Endometrium (tissue), 2 donors: ENCODE data around the gene UNC93B1.

ENCODE experiments used
- FAIRE-seq: peaks from 2 replicates; lab custom pipeline; 2012; peaks lifted over from hg19 to GRCh38; lab: Jason Lieb, UNC
- donor health status: control.
- donor health status: control.

The UNC93B1 gene

DNA sequence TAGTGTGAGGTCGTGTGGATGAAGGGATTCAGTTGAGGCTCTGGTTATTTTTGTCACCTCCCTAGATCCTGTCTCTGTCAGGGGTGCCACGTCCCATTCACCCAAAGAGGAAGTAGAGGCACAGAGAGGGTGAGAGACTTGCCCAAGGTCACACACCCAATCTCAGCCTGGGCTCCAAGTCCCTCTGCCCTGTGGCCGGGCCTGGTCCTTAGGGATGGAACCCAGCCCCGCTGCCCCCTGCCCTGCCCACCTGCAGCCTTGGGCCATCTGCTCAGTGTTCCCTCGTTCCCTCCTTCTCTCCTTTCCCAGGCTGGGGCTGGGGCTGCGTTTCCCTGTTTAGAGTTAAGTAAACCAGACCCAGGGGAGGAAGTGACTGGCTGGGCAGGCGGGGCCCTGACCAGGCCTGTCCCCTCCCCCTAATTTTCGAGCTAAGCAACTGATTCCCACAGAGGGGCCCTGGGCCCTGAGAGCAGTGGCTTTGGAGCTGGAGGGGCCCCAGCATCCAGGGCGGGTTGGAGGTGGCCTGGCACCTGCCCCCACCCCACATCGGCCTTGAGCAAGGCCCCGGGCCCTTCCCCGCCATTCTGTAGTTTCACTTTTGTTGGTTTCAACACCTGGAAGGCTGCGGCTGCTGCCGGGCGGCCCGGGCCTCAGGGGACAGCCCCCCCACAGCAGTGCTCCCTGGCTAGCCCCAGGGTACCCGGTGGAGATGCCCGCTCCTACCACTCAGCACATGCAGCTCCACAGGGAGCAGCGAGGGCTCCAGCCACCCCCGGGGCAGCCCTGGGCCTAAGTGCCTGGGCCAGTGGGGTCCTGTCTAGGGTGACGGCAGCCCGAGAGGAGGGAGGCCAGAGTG lies 36.4 kb upstream of the UNC93B1 start:
- no peak for FAIRE-seq

DNA sequence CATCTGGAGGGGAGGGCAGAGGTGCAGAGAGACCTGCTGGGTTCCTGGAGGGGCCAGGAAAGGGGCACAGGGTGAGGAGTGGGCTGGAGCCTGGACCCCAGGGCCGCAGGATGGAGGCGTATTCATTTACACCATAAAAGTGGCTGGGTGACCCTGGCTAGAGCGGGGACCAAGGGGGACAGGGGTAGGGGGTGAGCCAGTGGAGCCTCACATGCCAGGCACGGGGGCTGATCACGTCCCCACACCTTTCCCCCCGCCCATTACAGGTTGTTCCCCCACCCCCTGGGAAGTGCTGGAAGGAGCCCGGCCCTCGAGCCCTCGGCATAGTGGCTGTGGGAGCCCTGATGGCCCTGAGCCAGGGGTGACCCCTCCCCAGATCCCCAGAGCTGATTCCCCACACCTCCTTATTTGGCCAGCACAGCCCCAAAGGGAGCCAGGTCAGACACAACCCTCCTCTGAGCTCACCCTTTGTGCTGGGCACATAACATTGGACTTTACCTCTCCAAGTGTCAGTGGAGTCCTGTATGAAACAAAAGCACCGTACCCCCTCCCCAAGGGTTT lies 35.7 kb upstream of the UNC93B1 start:
- FAIRE-seq: no peak

GRCh38 chr11:68038718-68039525 lies 35.0 kb upstream of the UNC93B1 start, which contains the start of gene TCIRG1:
TCIRG1 (plus strand) TSS chr11:68039025; CDS start chr11:68041272, 2,247 bp downstream.
- FAIRE-seq: no peak

DNA sequence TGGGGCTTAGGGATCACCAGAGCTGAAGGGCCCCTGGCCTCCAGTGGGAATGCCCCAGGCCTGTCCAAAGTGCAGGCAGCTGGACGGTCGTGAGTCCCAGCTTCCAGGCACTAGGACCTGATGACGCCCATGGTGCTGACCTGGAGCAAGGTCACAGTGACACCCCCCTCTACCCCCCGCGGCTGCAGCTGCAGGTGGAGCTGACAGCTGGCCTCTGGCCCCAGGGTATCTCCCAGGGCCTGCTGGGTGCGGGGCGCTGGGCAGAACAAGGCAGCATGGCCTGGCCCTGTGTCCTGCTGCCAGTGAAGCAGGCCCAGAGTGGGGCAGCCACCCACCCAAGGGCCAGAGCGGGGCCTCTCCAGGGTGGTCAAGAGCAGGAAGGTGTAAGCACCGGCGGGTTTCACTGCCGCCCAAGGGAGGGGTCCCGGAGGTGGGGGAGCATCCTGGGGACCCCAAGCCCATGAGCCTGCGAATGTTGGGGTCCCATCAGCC lies 34.4 kb upstream of the UNC93B1 start:
- FAIRE-seq: no peak

GRCh38 chr11:68037411-68038225 lies 33.7 kb upstream of the UNC93B1 start:
- FAIRE-seq: no peak

DNA sequence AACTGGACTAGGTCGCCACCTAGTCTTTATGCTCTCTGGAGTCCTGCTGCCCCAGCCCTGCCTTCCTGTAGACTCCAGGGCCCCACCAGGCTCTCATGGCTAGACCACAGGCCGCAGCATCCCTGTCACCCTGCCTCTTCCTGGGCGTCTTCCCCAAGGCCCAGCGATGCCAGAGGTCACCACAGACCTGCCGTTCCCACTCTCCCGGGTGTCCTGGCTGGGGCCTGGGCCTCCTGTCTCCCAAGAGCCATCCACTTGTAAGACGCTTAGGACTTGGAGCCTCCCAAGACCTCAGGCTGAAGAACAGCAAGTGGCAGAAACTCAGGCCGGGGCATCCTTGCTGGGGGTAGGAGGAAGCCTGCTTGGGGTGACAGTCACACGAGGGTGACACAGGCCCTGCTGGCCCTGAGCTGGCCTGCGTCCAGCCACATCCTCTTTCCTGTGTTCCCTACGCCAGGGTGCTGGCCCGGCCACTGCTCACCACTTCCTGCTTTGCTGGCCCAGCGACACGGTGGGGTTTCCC lies 32.9 kb upstream of the UNC93B1 start:
- FAIRE-seq: no peak

GRCh38 chr11:68036141-68036716 lies 32.3 kb upstream of the UNC93B1 start:
- no peak for FAIRE-seq

- no peak for FAIRE-seq
Observed at GRCh38 chr11:68035266-68035876, 31.5 kb upstream of the UNC93B1 start.

DNA sequence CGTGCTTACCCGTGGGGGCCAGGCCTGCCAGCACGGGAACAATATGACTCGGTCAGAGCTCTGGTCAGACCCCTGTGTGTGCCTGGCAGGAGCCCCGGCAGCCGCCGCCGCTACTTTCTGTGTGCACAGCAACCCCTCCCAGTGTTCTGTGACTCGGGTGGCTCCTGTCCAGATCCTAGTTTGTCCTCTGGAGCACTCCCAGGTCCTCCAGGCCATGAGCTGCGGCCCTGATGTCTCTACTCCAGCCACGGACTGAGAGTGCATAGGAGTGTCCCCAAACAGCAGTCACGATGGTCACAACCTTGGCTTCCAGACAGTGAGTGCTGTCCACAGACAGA lies 29.8 kb upstream of the UNC93B1 start:
- FAIRE-seq: no peak

- FAIRE-seq: no peak
Observed at GRCh38 chr11:68032997-68033707, 29.3 kb upstream of the UNC93B1 start.

DNA sequence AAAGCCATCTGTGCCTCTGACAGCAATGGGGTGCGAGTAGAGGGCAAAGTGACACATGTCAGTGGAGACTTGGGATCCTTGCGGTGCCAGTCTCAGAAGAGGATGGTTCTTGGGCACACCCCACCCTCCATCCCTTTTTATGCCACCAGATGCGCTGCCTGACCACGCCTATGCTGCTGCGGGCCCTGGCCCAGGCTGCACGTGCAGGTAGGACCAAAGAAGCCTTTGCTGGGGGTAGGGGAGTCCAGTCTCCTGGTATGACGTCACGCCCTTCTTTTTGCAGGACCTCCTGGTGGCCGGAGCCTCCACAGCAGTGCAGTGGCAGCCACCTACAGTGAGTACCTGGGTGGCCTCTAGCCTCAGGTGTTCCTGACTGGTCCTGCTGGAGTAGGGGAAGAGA lies 28.1 kb upstream of the UNC93B1 start:
- FAIRE-seq: no peak

DNA sequence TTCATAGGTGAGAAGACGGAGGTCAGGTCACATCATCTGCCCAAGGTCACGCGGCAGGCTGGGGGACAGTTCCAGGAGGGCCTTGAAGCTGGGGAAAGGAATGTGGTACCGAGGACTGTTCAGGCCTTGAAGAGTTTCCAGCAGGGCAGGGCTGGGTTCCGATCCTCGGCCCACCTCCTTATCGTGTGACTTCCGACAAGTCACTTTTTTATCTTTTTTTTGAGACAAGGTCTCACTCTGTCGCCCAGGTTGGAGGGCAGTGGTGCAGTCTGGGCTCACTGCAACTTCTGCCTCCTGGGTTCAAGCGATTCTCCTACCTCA lies 27.2 kb upstream of the UNC93B1 start:
- no peak for FAIRE-seq

DNA sequence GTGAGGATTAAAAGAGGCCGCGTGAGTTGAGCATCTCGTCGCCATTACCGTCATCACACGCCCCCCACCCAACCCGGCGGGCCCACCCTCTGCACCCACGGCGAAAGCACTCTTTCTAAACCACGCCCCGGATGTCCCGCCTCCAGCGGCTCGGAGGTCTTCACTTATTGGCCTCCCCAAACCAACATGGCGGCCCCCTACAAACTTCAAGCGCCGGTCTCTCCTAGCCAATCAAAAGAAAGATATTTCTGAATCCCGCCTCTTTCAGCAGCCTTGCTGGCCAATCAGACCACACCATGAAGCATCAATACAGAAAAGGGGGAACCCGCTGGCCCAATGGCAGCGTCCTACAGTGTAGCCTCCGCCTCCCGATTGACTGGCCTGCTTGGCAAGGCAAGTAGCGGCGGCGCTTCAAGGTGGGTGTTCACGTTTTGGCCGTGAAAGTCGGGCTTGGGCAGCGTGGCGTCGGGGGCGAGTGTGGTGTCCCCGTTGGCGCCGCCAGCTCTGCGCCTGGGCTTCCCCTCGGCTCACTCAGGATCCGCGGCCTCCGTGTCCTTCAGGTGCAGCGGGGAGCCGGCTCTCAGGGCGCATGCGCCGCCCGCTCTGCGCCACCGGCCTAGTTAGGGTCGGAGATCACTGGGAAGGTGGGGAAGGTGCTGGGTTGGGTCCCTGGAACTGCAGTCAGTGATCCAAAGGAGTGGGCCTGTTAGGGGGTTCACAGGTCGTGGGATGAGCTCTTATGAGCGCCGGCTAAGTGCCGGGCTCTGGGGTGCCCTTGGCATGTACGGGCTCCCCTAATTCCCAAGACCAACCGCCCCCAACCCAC lies 26.6 kb upstream of the UNC93B1 start, which contains the start of gene NDUFS8:
Gene NDUFS8, plus strand, starts transcription at position 364 of the 826 bp plus-strand sequence. CDS start 1,471 bp downstream, outside the sequence.
- FAIRE-seq: peak; percentile 99

DNA sequence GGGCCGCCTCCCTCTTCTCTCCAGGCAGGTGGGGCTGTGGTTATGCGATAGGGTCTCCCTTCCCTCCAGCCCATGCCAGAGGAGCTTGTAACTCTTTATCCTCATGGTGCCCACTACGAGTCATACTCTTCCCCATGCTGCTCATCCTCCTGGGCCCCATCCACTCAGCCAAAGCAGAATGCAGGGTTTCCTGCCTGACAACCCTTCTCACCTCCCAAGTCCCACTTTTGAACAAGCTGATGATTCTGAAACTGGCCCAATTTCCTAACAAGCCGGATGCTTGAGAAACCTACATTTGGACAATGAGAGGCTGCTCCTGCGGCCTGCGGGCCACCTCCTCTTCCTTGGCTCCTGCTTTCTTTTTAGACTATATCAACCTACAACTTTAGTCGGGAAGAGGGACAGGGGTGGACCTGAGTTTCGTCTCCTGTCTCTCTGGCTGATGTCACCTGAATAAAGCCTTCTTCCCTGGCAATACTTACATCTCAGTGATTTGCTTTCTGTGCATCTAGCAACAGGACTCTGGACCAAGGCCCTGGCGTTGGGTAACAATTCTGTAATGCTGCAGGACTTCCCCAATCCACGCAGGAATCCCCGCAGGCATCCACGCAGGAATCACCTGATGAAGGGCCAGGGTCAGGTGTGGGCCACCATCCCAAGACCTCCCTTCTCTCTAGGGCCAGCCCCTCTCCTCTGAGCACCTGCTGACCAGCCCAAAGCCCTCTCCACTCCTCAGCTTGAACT lies 25.1 kb upstream of the UNC93B1 start:
- no peak for FAIRE-seq

- no peak for FAIRE-seq
Observed at GRCh38 chr11:68027667-68028066, 23.8 kb upstream of the UNC93B1 start.

DNA sequence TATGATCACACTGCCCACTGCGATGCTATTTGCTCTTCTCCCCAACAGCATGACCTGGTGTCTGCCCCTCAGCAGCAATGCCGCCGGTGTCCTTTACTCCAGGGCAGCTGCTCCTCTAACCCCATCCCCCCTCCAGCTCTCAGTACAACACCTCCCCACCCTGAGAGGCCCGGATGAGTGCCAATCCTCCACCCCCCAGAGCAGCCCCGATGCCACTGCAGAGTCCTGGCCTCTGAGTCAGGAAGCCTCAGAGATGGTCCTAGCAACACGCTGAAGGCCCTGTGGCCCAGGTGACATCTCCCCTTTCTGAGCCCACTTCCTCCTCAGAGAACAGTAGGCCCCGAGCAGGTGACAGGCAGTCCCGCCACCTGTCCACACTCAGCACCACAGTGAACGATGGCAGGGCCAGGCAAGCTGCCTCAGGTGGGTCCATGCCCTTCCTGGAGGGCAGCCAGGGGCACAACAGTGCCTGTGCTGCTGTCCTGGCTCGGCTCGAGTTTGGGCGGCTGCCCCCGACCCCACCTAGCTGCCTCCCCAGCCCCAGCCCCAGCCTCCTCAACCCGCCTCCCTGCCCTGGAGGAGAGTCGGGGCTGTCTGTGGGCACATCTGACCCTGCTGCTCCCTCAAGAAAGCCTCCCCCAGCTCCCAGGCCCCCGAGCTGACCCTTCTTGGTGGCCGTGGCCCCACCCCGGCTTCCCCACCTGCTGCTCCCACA lies 22.7 kb upstream of the UNC93B1 start:
- FAIRE-seq: no peak

DNA sequence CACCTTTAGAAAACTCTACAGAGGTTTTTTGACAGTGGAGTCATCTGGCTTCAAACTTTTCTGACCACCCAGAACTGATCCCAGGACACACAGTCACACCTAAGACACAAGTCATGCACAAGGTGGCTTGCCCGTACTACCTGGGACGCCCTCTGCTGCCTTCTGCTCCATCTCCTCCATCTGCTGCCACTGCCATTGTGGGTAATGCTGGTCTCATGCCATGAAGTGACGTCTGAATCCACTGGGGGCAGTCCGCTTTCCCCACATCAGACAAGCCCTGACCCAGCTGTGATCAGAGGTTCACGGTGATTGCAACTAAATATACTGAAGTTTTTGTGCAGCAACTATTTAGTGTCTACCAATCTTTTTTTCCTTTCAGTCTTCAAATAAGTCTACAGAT lies 21.1 kb upstream of the UNC93B1 start:
- no peak for FAIRE-seq

DNA sequence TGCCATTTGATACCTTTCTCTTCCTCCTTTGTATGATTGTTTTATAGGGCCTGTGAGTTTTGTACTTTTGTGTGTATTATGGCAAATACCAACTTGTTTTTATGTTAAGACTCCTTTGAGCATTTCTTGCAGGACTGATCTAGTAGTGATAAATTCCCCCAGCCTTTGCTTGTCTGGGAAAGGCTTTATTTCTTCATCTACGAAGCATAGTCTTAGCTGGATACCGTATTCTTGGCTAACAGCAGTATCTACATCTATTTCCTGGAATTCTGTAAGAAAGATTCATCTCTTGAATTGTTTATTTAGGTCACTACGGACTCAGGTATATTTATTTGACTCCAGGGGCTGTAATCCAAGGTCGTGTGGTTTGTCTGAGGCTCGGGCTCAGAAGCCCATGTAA lies 20.6 kb upstream of the UNC93B1 start:
- no peak for FAIRE-seq
